Activated gamma-delta T cell treated with Interleukin-2 at 50 U/mL for 16 hours (primary cell): Measurements from ENCODE around the gene LRBA.
"Not testable (repeated sequence)": the region's sequence is repeated elsewhere in the genome, so short reads cannot be mapped to it uniquely, and the experiment has no call there.

Experiments used
- DNase-seq: peaks from one replicate; pipeline ENCODE4 v3.0.0-alpha.2; 2020

The LRBA gene

GRCh38 chr4:150386415-150386814 lies 628.7 kb downstream of the LRBA start:
- not testable (repeated sequence) for DNase-seq

- DNase-seq, result no peak
Observed at GRCh38 chr4:150385606-150386005, 629.5 kb downstream of the LRBA start.

- DNase-seq, result no peak
Observed at GRCh38 chr4:150384249-150384648, 630.8 kb downstream of the LRBA start.

- no peak for DNase-seq
Observed at GRCh38 chr4:150382028-150382427, 633.1 kb downstream of the LRBA start.

GRCh38 chr4:150381609-150382008 lies 633.5 kb downstream of the LRBA start:
- DNase-seq, result no peak

GRCh38 chr4:150381036-150381435 lies 634.0 kb downstream of the LRBA start:
- DNase-seq, result no peak

GRCh38 chr4:150379454-150379853 lies 635.6 kb downstream of the LRBA start:
- no peak for DNase-seq

GRCh38 chr4:150375025-150375424 lies 640.1 kb downstream of the LRBA start:
- DNase-seq, result no peak

- no peak for DNase-seq
Observed at GRCh38 chr4:150371869-150372268, 643.2 kb downstream of the LRBA start.

- no peak for DNase-seq
Observed at GRCh38 chr4:150369434-150370380, 645.4 kb downstream of the LRBA start.

GRCh38 chr4:150368667-150369066 lies 646.4 kb downstream of the LRBA start:
- no peak for DNase-seq

GRCh38 chr4:150367326-150367725 lies 647.8 kb downstream of the LRBA start:
- no peak for DNase-seq

- no peak for DNase-seq
Observed at GRCh38 chr4:150366487-150366999, 648.5 kb downstream of the LRBA start.

- no peak for DNase-seq
Observed at GRCh38 chr4:150363721-150364688, 651.1 kb downstream of the LRBA start.

- no peak for DNase-seq
Observed at GRCh38 chr4:150358691-150359090, 656.4 kb downstream of the LRBA start.

- no peak for DNase-seq
Observed at GRCh38 chr4:150357829-150358228, 657.3 kb downstream of the LRBA start.

GRCh38 chr4:150355858-150356455 lies 659.1 kb downstream of the LRBA start:
- no peak for DNase-seq

GRCh38 chr4:150355418-150355817 lies 659.7 kb downstream of the LRBA start:
- no peak for DNase-seq

GRCh38 chr4:150354214-150354796 lies 660.8 kb downstream of the LRBA start:
- DNase-seq, result no peak

GRCh38 chr4:150348079-150348478 lies 667.0 kb downstream of the LRBA start:
- no peak for DNase-seq

GRCh38 chr4:150345207-150345744 lies 669.8 kb downstream of the LRBA start:
- DNase-seq, result no peak

GRCh38 chr4:150343796-150344195 lies 671.3 kb downstream of the LRBA start:
- no peak for DNase-seq
